ENCODE results near the gene SNX14.

Gene SNX14

DNA sequence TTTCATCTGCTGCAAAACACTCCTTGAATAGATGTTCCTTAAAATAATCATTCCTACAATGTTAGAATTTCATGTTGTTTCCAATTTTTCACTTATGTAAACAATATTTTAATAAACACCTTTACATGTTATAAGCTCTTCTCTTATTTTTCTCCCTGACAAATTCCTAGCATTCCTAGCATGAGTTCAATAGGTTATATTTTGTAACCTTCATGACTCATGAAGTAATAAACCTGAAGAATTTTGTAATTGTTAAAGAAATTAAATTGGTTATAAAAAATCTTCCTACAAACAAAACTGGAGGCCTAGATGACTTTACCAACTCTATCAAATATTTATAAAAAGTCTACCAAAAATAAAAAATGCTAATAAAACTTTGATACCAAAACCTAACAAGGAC is 77.5 kb downstream of the SNX14 start:
- no peaks in the 10 kb centered on the region for H3K4me1 Mint-ChIP-seq
- H3K27me3 Mint-ChIP-seq (ENCODE audit: low read depth): no peaks in the 10 kb centered on the region
- H3K27ac Mint-ChIP-seq: no peak overlapping the region
- H3K9me3 Mint-ChIP-seq: no peaks in the 10 kb centered on the region
- H3K36me3 Mint-ChIP-seq (ENCODE audit: low read depth): peaks cover 59% of the 10 kb centered on the region
- H3K4me3 Mint-ChIP-seq: no peak overlapping the region
- TF ChIP-seq, protein P1, sequence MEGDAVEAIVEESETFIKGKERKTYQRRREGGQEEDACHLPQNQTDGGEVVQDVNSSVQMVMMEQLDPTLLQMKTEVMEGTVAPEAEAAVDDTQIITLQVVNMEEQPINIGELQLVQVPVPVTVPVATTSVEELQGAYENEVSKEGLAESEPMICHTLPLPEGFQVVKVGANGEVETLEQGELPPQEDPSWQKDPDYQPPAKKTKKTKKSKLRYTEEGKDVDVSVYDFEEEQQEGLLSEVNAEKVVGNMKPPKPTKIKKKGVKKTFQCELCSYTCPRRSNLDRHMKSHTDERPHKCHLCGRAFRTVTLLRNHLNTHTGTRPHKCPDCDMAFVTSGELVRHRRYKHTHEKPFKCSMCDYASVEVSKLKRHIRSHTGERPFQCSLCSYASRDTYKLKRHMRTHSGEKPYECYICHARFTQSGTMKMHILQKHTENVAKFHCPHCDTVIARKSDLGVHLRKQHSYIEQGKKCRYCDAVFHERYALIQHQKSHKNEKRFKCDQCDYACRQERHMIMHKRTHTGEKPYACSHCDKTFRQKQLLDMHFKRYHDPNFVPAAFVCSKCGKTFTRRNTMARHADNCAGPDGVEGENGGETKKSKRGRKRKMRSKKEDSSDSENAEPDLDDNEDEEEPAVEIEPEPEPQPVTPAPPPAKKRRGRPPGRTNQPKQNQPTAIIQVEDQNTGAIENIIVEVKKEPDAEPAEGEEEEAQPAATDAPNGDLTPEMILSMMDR (IDR thresholded peaks at IDR 0.05; ENCODE audit: unreplicated experiment in 3 of 3): no peak

DNA sequence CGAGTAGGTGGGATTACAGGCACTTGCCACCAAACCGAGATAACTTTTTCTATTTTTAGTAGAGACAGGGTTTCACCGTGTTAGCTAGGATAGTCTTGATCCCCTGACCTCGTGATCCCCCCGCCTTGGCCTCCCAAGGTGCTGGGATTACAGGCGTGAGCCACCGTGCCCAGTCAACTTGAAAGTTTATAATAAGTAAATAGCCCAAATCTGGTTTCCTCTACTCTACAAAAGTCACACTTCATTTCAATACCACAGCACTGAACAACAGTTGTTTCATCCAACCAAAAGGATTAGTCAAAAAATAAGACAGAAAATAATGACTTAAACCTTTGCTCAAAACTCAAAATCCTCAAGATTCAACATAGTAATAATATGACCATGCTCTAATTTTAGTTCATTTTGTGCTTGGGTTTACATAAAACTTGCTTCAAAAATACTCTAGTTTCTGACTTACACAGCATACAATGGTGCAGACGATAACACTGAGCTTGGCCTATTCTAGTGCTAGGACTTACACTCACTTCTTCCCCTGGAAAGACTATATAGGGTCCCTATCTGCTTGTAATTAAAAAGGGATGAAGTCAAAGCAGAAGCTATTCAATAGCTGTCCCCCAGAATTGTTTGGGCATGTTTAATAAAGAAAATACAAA is 87.1 kb downstream of the SNX14 start:
- no peaks in the 10 kb centered on the region for H3K9me3 Mint-ChIP-seq
- no peak overlapping the region for H3K4me3 Mint-ChIP-seq
- H3K27me3 Mint-ChIP-seq (ENCODE audit: low read depth): no peaks in the 10 kb centered on the region
- TF ChIP-seq, protein P1 (IDR thresholded peaks at IDR 0.05; ENCODE audit: unreplicated experiment in 3 of 3): no peak
- H3K27ac Mint-ChIP-seq: no peak overlapping the region
- no peaks in the 10 kb centered on the region for H3K4me1 Mint-ChIP-seq
- H3K36me3 Mint-ChIP-seq (ENCODE audit: low read depth): peaks cover 41% of the 10 kb centered on the region

DNA sequence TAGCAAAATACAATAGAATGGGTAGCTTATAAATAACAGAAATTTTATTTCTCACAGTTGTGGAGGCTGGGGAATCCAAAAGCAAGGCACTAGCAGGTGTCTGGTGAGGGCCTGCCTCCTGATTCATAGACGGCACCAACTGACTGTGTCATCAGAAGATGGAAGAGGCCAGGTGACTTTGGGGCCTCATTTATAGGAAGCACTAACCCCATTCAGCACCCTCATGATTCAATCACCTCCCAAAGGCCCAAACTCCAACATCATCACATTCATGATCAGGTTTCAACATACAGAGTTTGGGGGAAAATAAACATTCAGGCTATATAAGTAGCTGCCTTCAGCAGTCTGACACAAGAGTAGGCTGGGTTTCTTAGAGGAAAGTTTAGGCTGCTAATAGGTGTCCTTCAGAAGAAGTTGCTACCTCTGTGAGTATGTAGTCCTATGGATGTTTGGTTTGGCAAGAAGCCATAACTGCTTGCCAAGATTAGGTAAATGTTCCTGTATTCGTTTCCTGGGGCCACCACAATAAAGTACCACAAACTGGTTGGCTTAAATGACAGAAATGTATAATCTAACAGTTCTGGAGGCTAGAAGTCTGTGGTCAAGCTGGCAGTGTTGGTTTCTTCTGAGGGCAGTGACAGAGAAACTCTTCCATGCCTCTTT is 94.9 kb downstream of the SNX14 start:
- Mint-ChIP-seq H3K4me3 (no peak overlapping the region), H3K36me3 (ENCODE audit: low read depth) (peaks cover 32% of the 10 kb centered on the region), H3K9me3 (peaks cover 26% of the 10 kb centered on the region), H3K4me1 (peaks cover 16% of the 10 kb centered on the region), H3K27ac (no peak overlapping the region), H3K27me3 (ENCODE audit: low read depth) (no peaks in the 10 kb centered on the region)
- TF ChIP-seq, protein P1 (IDR thresholded peaks at IDR 0.05; ENCODE audit: unreplicated experiment in 3 of 3): no peak

DNA sequence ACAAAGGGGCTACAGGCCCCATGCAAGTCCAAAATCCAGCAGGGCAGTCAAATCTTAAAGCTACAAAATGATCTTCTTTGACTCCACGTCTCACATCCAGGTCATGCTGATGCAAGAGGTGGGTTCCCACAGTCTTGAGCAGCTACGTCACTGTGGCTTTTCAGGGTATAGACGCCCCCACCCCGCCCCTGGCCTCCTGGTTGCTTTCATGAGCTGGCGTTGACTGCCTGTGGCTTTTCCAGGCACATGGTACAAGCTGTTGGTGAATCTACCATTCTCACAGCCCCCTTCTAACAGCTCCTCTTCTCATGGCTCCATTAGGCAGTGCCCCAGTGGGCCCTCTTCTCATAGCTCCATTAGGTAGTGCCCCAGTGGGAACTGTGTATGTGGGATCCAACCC is 96.8 kb downstream of the SNX14 start:
- Mint-ChIP-seq H3K4me3 (no peak overlapping the region), H3K27me3 (ENCODE audit: low read depth) (no peaks in the 10 kb centered on the region), H3K36me3 (ENCODE audit: low read depth) (peaks cover 22% of the 10 kb centered on the region), H3K27ac (no peak overlapping the region), H3K9me3 (peaks cover 26% of the 10 kb centered on the region), H3K4me1 (peaks cover 16% of the 10 kb centered on the region)
- TF ChIP-seq, protein P1 (IDR thresholded peaks at IDR 0.05; ENCODE audit: unreplicated experiment in 3 of 3): no peak

DNA sequence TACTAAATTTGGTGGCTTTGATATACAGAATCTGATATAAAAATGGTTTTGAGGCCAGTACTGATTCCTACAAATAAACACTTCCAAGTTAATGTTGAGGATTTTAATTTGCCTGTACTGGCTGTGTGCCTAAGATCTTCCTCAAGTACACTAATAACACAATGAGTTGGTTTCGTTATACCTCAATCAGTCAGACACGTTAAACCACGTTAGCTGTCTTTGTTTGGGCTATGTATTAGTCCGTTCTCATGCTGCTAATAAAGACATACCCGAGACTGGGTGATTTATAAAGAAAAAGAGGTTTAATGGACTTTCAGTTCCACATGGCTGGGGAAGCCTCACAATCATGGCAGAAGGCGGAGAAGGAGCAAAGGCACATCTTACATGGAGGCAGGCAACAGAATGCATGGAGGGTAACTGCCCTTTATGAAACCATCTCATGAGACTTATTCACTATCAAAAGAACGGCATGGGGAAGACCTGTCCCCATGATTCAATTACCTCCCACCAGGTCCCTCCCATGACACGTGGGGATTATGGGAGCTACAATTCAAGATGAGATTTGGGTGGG is 97.6 kb downstream of the SNX14 start:
- Mint-ChIP-seq H3K4me3 (no peak overlapping the region), H3K36me3 (ENCODE audit: low read depth) (peaks cover 22% of the 10 kb centered on the region), H3K4me1 (peaks cover 16% of the 10 kb centered on the region), H3K27ac (no peak overlapping the region), H3K27me3 (ENCODE audit: low read depth) (no peaks in the 10 kb centered on the region), H3K9me3 (peaks cover 26% of the 10 kb centered on the region)
- TF ChIP-seq, protein P1 (IDR thresholded peaks at IDR 0.05; ENCODE audit: unreplicated experiment in 3 of 3): no peak

Data from nephron (organoid).